ENCODE measurements around the gene NOC2L.

DNA sequence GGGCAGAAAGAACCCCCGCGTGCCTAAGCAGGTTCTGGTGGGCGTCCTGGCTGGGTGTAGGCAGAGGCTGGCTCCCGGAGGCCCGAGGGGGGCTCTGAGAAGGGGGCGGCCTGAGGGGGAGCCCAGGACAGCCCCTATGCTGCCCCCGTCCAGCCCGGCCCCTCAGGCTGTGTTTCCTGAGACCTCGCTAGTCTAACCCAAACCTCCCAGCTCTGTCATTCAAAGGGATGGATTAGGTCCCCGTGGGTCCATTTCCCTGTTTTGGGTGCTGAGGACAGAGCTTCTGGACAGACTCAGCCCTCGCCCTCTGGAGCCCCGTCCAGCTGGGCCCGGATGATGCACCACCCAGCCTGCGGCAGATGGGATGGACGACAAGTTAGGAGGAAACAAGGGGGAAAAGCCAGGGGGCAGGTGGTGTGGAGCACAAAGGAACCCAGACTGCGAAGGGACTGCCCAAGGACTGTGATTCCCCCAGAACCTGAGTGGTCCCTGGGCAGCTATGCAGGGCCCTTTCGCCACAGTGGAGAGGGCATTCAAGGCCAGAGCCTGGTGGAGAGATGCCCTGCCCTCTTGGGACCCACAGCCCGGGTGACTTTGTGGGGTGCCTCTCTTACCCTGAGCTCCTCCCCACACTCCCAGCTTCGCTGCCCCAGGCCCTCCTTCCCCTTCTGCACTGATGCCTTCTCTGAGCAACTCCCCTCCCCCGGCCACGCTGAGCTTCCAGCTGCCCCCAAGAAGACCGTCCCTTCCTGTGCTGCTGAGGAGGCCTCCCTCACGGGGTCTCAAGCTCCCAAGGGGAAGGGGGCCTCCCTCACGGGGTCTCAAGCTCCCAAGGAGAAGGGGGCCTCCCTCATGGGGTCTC lies 38.0 kb upstream of the NOC2L start:
- TF ChIP-seq POLR2AphosphoS5 (IDR thresholded peaks at IDR 0.05) (no peak), POLR2A (IDR thresholded peaks at IDR 0.05) (no peak)
- TF ChIP-seq, protein P1, sequence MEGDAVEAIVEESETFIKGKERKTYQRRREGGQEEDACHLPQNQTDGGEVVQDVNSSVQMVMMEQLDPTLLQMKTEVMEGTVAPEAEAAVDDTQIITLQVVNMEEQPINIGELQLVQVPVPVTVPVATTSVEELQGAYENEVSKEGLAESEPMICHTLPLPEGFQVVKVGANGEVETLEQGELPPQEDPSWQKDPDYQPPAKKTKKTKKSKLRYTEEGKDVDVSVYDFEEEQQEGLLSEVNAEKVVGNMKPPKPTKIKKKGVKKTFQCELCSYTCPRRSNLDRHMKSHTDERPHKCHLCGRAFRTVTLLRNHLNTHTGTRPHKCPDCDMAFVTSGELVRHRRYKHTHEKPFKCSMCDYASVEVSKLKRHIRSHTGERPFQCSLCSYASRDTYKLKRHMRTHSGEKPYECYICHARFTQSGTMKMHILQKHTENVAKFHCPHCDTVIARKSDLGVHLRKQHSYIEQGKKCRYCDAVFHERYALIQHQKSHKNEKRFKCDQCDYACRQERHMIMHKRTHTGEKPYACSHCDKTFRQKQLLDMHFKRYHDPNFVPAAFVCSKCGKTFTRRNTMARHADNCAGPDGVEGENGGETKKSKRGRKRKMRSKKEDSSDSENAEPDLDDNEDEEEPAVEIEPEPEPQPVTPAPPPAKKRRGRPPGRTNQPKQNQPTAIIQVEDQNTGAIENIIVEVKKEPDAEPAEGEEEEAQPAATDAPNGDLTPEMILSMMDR (IDR thresholded peaks at IDR 0.05), result no peak

Data from breast epithelium (tissue), 3 donors.